Chondrocyte (in vitro differentiated cells): ENCODE measurements around the gene RUNX2. TPM values are rescaled to one million over a fixed set of nuclear protein-coding genes. Genes with fewer than 3 reads are reported as not detected.

Experiments used
- DNase-seq: peaks from one replicate; pipeline ENCODE4 v3.0.0; 2021; ENCODE audit warnings: mixed read lengths, low spot score
- H3K27ac Mint-ChIP-seq: one replicate; pipeline ENCODE4 v1.8.0; 2021; ENCODE audit warnings: mild to moderate bottlenecking, moderate library complexity, mixed read lengths; ENCODE audit not compliant: unreplicated experiment
- H3K27me3 Mint-ChIP-seq: 2 replicates; pipeline ENCODE4 v1.8.0; 2021; ENCODE audit warnings: low read depth, mixed read lengths
- H3K36me3 Mint-ChIP-seq: 2 replicates; pipeline ENCODE4 v1.8.0; 2021; ENCODE audit warnings: low read depth, mixed read lengths
- H3K4me1 Mint-ChIP-seq: 2 replicates; pipeline ENCODE4 v1.8.0; 2021; ENCODE audit warnings: low read depth, mild to moderate bottlenecking, mixed read lengths
- H3K4me3 Mint-ChIP-seq: one replicate; pipeline ENCODE4 v1.8.0; 2021; ENCODE audit warnings: mild to moderate bottlenecking, moderate library complexity, mixed read lengths; ENCODE audit not compliant: unreplicated experiment
- H3K9me3 Mint-ChIP-seq: 2 replicates; pipeline ENCODE4 v1.8.0; 2021; ENCODE audit warnings: low read depth, mixed read lengths
- CTCF ChIP-seq: fragments of 200-600 bp; sonication (generic); IDR thresholded peaks from 2 replicates; pipeline ENCODE4 v1.5.0; 2021; ENCODE audit warnings: antibody characterized with exemption, mild to moderate bottlenecking, moderate library complexity
- total RNA-seq: library from RNA; stranded (reverse); gene quantifications from 3 replicates; pipeline ENCODE4 v1.2.1, GENCODE V29; 2021

RUNX2 gene
- total RNA-seq, 1 donor from 2014 or later: 12.2 TPM

GRCh38 chr6:45679631-45680030 lies 351.5 kb downstream of the RUNX2 start:
- Mint-ChIP-seq H3K9me3 (peaks cover 11% of the 10 kb centered on the region), H3K27me3 (no peaks in the 10 kb centered on the region), H3K4me3 (no peak overlapping the region), H3K27ac (no peak overlapping the region), H3K4me1 (peaks cover 30% of the 10 kb centered on the region), H3K36me3 (peaks cover 2% of the 10 kb centered on the region)
- DNase-seq: no peak
- no peak for TF ChIP-seq CTCF

- H3K4me1 Mint-ChIP-seq: peaks cover 19% of the 10 kb centered on the region
- no peaks in the 10 kb centered on the region for H3K27me3 Mint-ChIP-seq
- no peak overlapping the region for H3K4me3 Mint-ChIP-seq
- H3K36me3 Mint-ChIP-seq: peaks cover 2% of the 10 kb centered on the region
- H3K27ac Mint-ChIP-seq: no peak overlapping the region
- H3K9me3 Mint-ChIP-seq: peaks cover 11% of the 10 kb centered on the region
- no peak for TF ChIP-seq CTCF
- DNase-seq: no peak
Measured at GRCh38 chr6:45681860-45682511, 353.9 kb downstream of the RUNX2 start.

GRCh38 chr6:45684476-45684875 lies 356.3 kb downstream of the RUNX2 start:
- H3K9me3 Mint-ChIP-seq: peaks cover 11% of the 10 kb centered on the region

GRCh38 chr6:45685076-45685475 lies 356.9 kb downstream of the RUNX2 start:
- Mint-ChIP-seq H3K4me1 (no peaks in the 10 kb centered on the region), H3K9me3 (peaks cover 11% of the 10 kb centered on the region), H3K27ac (no peak overlapping the region), H3K36me3 (peaks cover 2% of the 10 kb centered on the region), H3K27me3 (no peaks in the 10 kb centered on the region), H3K4me3 (no peak overlapping the region)
- DNase-seq: no peak
- no peak for TF ChIP-seq CTCF

More at GRCh38 chr6:45684476-45684875, 356.3 kb downstream of the RUNX2 start:
- H3K36me3 Mint-ChIP-seq: peaks cover 2% of the 10 kb centered on the region
- DNase-seq: no peak
- TF ChIP-seq CTCF: no peak
- H3K27ac Mint-ChIP-seq: no peak overlapping the region
- no peaks in the 10 kb centered on the region for H3K4me1 Mint-ChIP-seq
- no peak overlapping the region for H3K4me3 Mint-ChIP-seq
- H3K27me3 Mint-ChIP-seq: no peaks in the 10 kb centered on the region

- H3K4me1 Mint-ChIP-seq: no peaks in the 10 kb centered on the region
- no peaks in the 10 kb centered on the region for H3K36me3 Mint-ChIP-seq
- H3K27ac Mint-ChIP-seq: no peak overlapping the region
- peaks cover 3% of the 10 kb centered on the region for H3K9me3 Mint-ChIP-seq
- no peaks in the 10 kb centered on the region for H3K27me3 Mint-ChIP-seq
- H3K4me3 Mint-ChIP-seq: no peak overlapping the region
- DNase-seq: no peak
- no peak for TF ChIP-seq CTCF
Measured at GRCh38 chr6:45686841-45687569, 358.9 kb downstream of the RUNX2 start.
